Activated naive CD8-positive, alpha-beta T cell treated with anti-CD3 and anti-CD28 coated beads for 36 hours (primary cell): Measurements from ENCODE around the gene MACO1. TPM values are rescaled to one million over a fixed set of nuclear protein-coding genes. Genes with fewer than 3 reads are reported as not detected.
A peak's percentile ranks its signal among the peaks of the same experiment; 100 is the strongest.

Experiments
- DNase-seq: peaks from one replicate; pipeline ENCODE4 v3.0.0; 2021
- H3K27ac Mint-ChIP-seq: one replicate; pipeline ENCODE4 v1.8.0; 2022; ENCODE audit warnings: mild to moderate bottlenecking, moderate library complexity, mixed read lengths
- H3K27me3 Mint-ChIP-seq: one replicate; pipeline ENCODE4 v1.8.0; 2022; ENCODE audit warnings: mild to moderate bottlenecking, mixed read lengths
- H3K36me3 Mint-ChIP-seq: one replicate; pipeline ENCODE4 v1.8.0; 2021; ENCODE audit warnings: mild to moderate bottlenecking, mixed read lengths
- H3K4me1 Mint-ChIP-seq: one replicate; pipeline ENCODE4 v1.8.0; 2021; ENCODE audit warnings: mixed read lengths
- H3K4me3 Mint-ChIP-seq: one replicate; pipeline ENCODE4 v1.8.0; 2022; ENCODE audit warnings: mild to moderate bottlenecking, moderate library complexity, mixed read lengths
- H3K9me3 Mint-ChIP-seq: one replicate; pipeline ENCODE4 v1.8.0; 2022; ENCODE audit warnings: mixed read lengths
- total RNA-seq, 2 experiments: library from RNA; stranded (reverse); gene quantifications; one replicate each; pipeline ENCODE4 v1.2.3, GENCODE V29; 2021

The MACO1 gene
- total RNA-seq, 2 experiments from 2014 or later, result 19.8 to 20.9 TPM

- Mint-ChIP-seq H3K4me1 (no peaks in the 10 kb centered on the region), H3K9me3 (peaks cover 4% of the 10 kb centered on the region), H3K27ac (no peak overlapping the region), H3K4me3 (no peak overlapping the region), H3K36me3 (no peaks in the 10 kb centered on the region), H3K27me3 (no peaks in the 10 kb centered on the region)
- no peak for DNase-seq
These were observed 97.4 kb downstream of the MACO1 start for GRCh38 chr1:25527946-25528595.

GRCh38 chr1:25528881-25529517, 98.3 kb downstream of the MACO1 start:
- Mint-ChIP-seq H3K9me3 (peaks cover 4% of the 10 kb centered on the region), H3K4me1 (no peaks in the 10 kb centered on the region), H3K36me3 (no peaks in the 10 kb centered on the region), H3K27me3 (no peaks in the 10 kb centered on the region), H3K4me3 (no peak overlapping the region), H3K27ac (no peak overlapping the region)
- no peak for DNase-seq

- H3K36me3 Mint-ChIP-seq, result no peaks in the 10 kb centered on the region
- no peak overlapping the region for H3K27ac Mint-ChIP-seq
- DNase-seq, result no peak
- no peaks in the 10 kb centered on the region for H3K4me1 Mint-ChIP-seq
- no peaks in the 10 kb centered on the region for H3K27me3 Mint-ChIP-seq
- peaks cover 4% of the 10 kb centered on the region for H3K9me3 Mint-ChIP-seq
- no peak overlapping the region for H3K4me3 Mint-ChIP-seq
These were observed 99.0 kb downstream of the MACO1 start for GRCh38 chr1:25529518-25530185.

GRCh38 chr1:25530186-25531081, 99.7 kb downstream of the MACO1 start:
- no peaks in the 10 kb centered on the region for H3K4me1 Mint-ChIP-seq
- H3K36me3 Mint-ChIP-seq, result no peaks in the 10 kb centered on the region
- DNase-seq, result no peak
- H3K4me3 Mint-ChIP-seq, result no peak overlapping the region
- H3K27ac Mint-ChIP-seq, result no peak overlapping the region
- H3K27me3 Mint-ChIP-seq, result no peaks in the 10 kb centered on the region
- peaks cover 2% of the 10 kb centered on the region for H3K9me3 Mint-ChIP-seq

GRCh38 chr1:25531082-25531461, 100.4 kb downstream of the MACO1 start:
- no peaks in the 10 kb centered on the region for H3K9me3 Mint-ChIP-seq
- no peak overlapping the region for H3K4me3 Mint-ChIP-seq
- H3K4me1 Mint-ChIP-seq, result no peaks in the 10 kb centered on the region
- no peaks in the 10 kb centered on the region for H3K36me3 Mint-ChIP-seq
- H3K27ac Mint-ChIP-seq, result no peak overlapping the region
- DNase-seq, result no peak
- H3K27me3 Mint-ChIP-seq, result no peaks in the 10 kb centered on the region

GRCh38 chr1:25532970-25533369, 102.3 kb downstream of the MACO1 start:
- H3K4me1 Mint-ChIP-seq, result no peaks in the 10 kb centered on the region
- no peaks in the 10 kb centered on the region for H3K36me3 Mint-ChIP-seq

GRCh38 chr1:25533775-25534409, 103.2 kb downstream of the MACO1 start:
- Mint-ChIP-seq H3K36me3 (no peaks in the 10 kb centered on the region), H3K27ac (no peak overlapping the region), H3K4me1 (no peaks in the 10 kb centered on the region), H3K27me3 (no peaks in the 10 kb centered on the region), H3K9me3 (no peaks in the 10 kb centered on the region), H3K4me3 (no peak overlapping the region)
- no peak for DNase-seq

More at GRCh38 chr1:25532970-25533369, 102.3 kb downstream of the MACO1 start:
- Mint-ChIP-seq H3K27ac (no peak overlapping the region), H3K4me3 (no peak overlapping the region), H3K27me3 (no peaks in the 10 kb centered on the region), H3K9me3 (no peaks in the 10 kb centered on the region)
- DNase-seq, result no peak

- Mint-ChIP-seq H3K4me3 (no peak overlapping the region), H3K27me3 (no peaks in the 10 kb centered on the region), H3K27ac (no peak overlapping the region), H3K4me1 (no peaks in the 10 kb centered on the region), H3K9me3 (no peaks in the 10 kb centered on the region), H3K36me3 (no peaks in the 10 kb centered on the region)
- no peak for DNase-seq
These were observed 103.7 kb downstream of the MACO1 start for GRCh38 chr1:25534410-25534788.

- Mint-ChIP-seq H3K27me3 (no peaks in the 10 kb centered on the region), H3K27ac (no peak overlapping the region), H3K36me3 (no peaks in the 10 kb centered on the region), H3K9me3 (no peaks in the 10 kb centered on the region), H3K4me1 (no peaks in the 10 kb centered on the region), H3K4me3 (no peak overlapping the region)
- DNase-seq, result no peak
These were observed 105.4 kb downstream of the MACO1 start for GRCh38 chr1:25536124-25536523.

GRCh38 chr1:25537153-25537831, 106.6 kb downstream of the MACO1 start:
- no peak overlapping the region for H3K27ac Mint-ChIP-seq
- H3K36me3 Mint-ChIP-seq, result no peaks in the 10 kb centered on the region
- DNase-seq, result no peak
- H3K4me3 Mint-ChIP-seq, result no peak overlapping the region
- H3K4me1 Mint-ChIP-seq, result no peaks in the 10 kb centered on the region
- no peaks in the 10 kb centered on the region for H3K9me3 Mint-ChIP-seq
- H3K27me3 Mint-ChIP-seq, result no peaks in the 10 kb centered on the region

GRCh38 chr1:25538191-25538767, 107.6 kb downstream of the MACO1 start:
- H3K4me1 Mint-ChIP-seq, result peaks cover 2% of the 10 kb centered on the region
- H3K27ac Mint-ChIP-seq, result no peak overlapping the region
- no peaks in the 10 kb centered on the region for H3K36me3 Mint-ChIP-seq
- no peak for DNase-seq
- H3K4me3 Mint-ChIP-seq, result no peak overlapping the region
- H3K27me3 Mint-ChIP-seq, result no peaks in the 10 kb centered on the region
- no peaks in the 10 kb centered on the region for H3K9me3 Mint-ChIP-seq

GRCh38 chr1:25540750-25541342, 110.1 kb downstream of the MACO1 start:
- H3K9me3 Mint-ChIP-seq, result no peaks in the 10 kb centered on the region
- H3K27me3 Mint-ChIP-seq, result no peaks in the 10 kb centered on the region
- no peak overlapping the region for H3K27ac Mint-ChIP-seq
- no peak for DNase-seq
- H3K4me3 Mint-ChIP-seq, result no peak overlapping the region
- no peaks in the 10 kb centered on the region for H3K36me3 Mint-ChIP-seq
- peaks cover 16% of the 10 kb centered on the region for H3K4me1 Mint-ChIP-seq

GRCh38 chr1:25541425-25541824, 110.7 kb downstream of the MACO1 start:
- H3K9me3 Mint-ChIP-seq, result no peaks in the 10 kb centered on the region
- H3K36me3 Mint-ChIP-seq, result no peaks in the 10 kb centered on the region
- DNase-seq, result no peak
- H3K4me1 Mint-ChIP-seq, result peaks cover 20% of the 10 kb centered on the region
- H3K4me3 Mint-ChIP-seq, result no peak overlapping the region
- H3K27ac Mint-ChIP-seq, result peak overlapping the region; percentile 62
- H3K27me3 Mint-ChIP-seq, result no peaks in the 10 kb centered on the region
